ENCODE results near the gene ZNF804A. TPM values are rescaled to one million over a fixed set of nuclear protein-coding genes. Genes with fewer than 3 reads are reported as not detected.
"Not testable (repeated sequence)": the region's sequence is repeated elsewhere in the genome, so short reads cannot be mapped to it uniquely, and the experiment has no call there.

ZNF804A gene
- total and polyA plus RNA-seq, 2 donors = 0.05 to 0.09 TPM

DNA sequence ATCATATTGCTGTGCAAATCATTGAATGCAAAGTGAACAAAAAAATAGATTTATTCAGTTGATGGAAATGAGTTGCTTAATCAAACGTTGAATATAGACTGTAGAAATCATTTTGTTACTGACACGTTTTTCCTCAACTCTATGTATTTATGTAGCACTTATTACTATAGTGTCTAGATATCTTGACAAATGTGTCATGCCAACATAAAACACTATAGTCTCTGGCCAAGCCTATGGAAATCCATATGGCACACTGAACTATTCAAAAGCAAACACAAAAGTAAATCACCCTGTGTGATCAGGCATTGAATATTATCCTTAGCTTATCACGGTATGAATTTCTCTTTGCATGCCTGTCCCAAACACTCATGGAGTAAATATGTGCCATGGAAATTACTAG is 131.3 kb downstream of the ZNF804A start:
- DNase-seq (ENCODE audit: low read depth in 6 of 9, low spot score in 9 of 9) = no peak
- Histone ChIP-seq H3K4me3 (ENCODE audit: low read length in 2 of 2) (no peak overlapping the region), H3K9me3 (ENCODE audit: control insufficient read depth in 2 of 2, insufficient read depth in 1 of 2, low read length in 1 of 2) (no peaks in the 10 kb centered on the region), H3K36me3 (ENCODE audit: control insufficient read depth in 2 of 2, insufficient read depth in 2 of 2, low read length in 1 of 2) (no peaks in the 10 kb centered on the region), H3K27ac (ENCODE audit: low read depth in 1 of 2, low read length in 1 of 2) (no peak overlapping the region), H3K27me3 (ENCODE audit: control insufficient read depth in 2 of 2, insufficient read depth in 1 of 2, low read length in 1 of 2) (no peaks in the 10 kb centered on the region), H3K4me1 (ENCODE audit: control insufficient read depth in 2 of 2, insufficient read depth in 2 of 2, low read length in 2 of 2) (no peaks in the 10 kb centered on the region)
- whole genome bisulfite sequencing = 90% methylated on average over 3 of the region's 3 CpGs

DNA sequence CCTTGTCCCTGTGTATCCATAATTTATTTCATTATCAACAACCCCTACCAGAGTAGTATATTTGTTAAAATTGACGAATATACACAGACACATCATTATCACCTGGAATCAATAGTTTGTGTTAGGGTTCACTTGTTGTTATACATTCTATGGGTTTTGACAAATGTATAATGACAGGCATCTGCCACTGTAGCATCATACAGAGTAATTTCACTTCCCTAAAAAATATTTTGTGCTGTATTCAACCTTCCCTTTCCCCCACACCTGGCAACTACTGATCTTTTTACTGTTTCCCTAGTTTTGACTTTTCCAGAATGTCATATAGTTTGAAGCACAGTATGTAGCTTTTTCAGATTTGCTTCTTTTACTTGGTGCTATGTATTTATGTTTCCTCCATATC is 132.0 kb downstream of the ZNF804A start:
- no peaks in the 10 kb centered on the region for H3K36me3 ChIP-seq (ENCODE audit: control insufficient read depth in 2 of 2, insufficient read depth in 2 of 2, low read length in 1 of 2)
- H3K27ac ChIP-seq (ENCODE audit: low read depth in 1 of 2, low read length in 1 of 2) = no peak overlapping the region
- H3K9me3 ChIP-seq (ENCODE audit: control insufficient read depth in 2 of 2, insufficient read depth in 1 of 2, low read length in 1 of 2) = no peaks in the 10 kb centered on the region
- H3K4me3 ChIP-seq (ENCODE audit: low read length in 2 of 2) = no peak overlapping the region
- H3K4me1 ChIP-seq (ENCODE audit: control insufficient read depth in 2 of 2, insufficient read depth in 2 of 2, low read length in 2 of 2) = no peaks in the 10 kb centered on the region
- no peaks in the 10 kb centered on the region for H3K27me3 ChIP-seq (ENCODE audit: control insufficient read depth in 2 of 2, insufficient read depth in 1 of 2, low read length in 1 of 2)
- DNase-seq (ENCODE audit: low read depth in 6 of 9, low spot score in 9 of 9) = no peak
- WGBS = 93% methylated on average over 1 of the region's 1 CpG

DNA sequence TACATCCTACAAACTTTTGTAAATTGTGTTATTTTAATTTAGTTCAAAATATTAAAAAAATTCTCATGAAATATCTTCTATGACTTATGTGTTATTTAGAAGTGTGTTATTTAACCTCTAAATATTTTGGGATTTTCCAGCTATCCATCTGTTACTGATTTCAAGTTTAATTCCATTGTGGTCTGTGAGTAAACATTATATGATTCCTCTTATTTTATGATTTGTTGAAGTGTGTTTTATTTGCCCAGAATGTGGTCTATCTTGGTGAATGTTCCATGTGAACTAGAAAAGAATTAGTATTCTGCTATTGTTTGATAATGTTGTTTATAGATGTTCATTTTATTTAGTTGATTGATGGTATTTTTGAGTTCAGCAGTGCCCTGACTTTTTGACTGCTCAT is 136.0 kb downstream of the ZNF804A start:
- Histone ChIP-seq H3K9me3 (ENCODE audit: control insufficient read depth in 2 of 2, insufficient read depth in 1 of 2, low read length in 1 of 2) (no peaks in the 10 kb centered on the region), H3K4me1 (ENCODE audit: control insufficient read depth in 2 of 2, insufficient read depth in 2 of 2, low read length in 2 of 2) (no peaks in the 10 kb centered on the region), H3K27ac (ENCODE audit: low read depth in 1 of 2, low read length in 1 of 2) (no peak overlapping the region), H3K36me3 (ENCODE audit: control insufficient read depth in 2 of 2, insufficient read depth in 2 of 2, low read length in 1 of 2) (no peaks in the 10 kb centered on the region), H3K27me3 (ENCODE audit: control insufficient read depth in 2 of 2, insufficient read depth in 1 of 2, low read length in 1 of 2) (no peaks in the 10 kb centered on the region), H3K4me3 (ENCODE audit: low read length in 2 of 2) (no peak overlapping the region)
- no peak for DNase-seq (ENCODE audit: low read depth in 6 of 9, low spot score in 9 of 9)

DNA sequence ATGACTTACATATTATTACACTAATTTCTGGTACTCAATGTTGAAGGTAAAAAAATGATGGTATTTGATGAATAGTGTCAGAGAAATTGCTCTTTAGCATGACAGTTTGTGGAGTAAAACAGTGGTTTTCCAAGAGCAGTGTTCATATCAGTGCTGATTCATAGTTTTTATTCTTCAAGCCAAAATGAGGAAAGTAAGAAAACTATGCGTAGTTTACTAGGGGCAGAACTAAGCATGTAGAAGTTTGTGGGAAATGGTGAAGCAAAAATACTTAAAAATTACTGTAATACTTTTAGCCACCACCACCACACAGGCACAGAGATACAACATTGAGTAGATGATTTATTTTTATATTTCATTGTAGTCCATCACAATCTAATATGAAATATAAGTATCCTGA is 137.3 kb downstream of the ZNF804A start:
- no peaks in the 10 kb centered on the region for H3K27me3 ChIP-seq (ENCODE audit: control insufficient read depth in 2 of 2, insufficient read depth in 1 of 2, low read length in 1 of 2)
- WGBS = 98% methylated on average over 1 of the region's 1 CpG
- no peak for DNase-seq (ENCODE audit: low read depth in 6 of 9, low spot score in 9 of 9)

DNA sequence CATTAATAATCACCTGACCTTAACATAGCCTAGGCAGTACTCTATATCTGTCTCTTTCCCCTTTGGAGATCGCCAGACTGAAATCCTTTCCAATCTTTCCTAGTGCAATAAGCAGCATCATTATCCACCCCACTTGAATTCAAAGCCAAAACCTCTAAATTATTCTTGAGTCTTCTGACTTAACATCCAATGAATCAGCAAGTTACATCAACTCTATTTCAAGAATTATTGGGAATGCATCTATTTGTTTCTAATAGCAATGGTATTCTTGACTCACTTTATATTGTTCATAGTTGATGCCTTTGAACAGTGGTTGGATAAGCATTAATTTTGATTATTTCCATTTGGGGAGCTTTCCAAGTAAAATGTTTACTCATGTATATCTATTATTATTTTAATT is 144.8 kb downstream of the ZNF804A start:
- Histone ChIP-seq H3K4me3 (ENCODE audit: low read length in 2 of 2) (no peak overlapping the region), H3K4me1 (ENCODE audit: control insufficient read depth in 2 of 2, insufficient read depth in 2 of 2, low read length in 2 of 2) (no peaks in the 10 kb centered on the region), H3K36me3 (ENCODE audit: control insufficient read depth in 2 of 2, insufficient read depth in 2 of 2, low read length in 1 of 2) (no peaks in the 10 kb centered on the region), H3K27me3 (ENCODE audit: control insufficient read depth in 2 of 2, insufficient read depth in 1 of 2, low read length in 1 of 2) (no peaks in the 10 kb centered on the region), H3K9me3 (ENCODE audit: control insufficient read depth in 2 of 2, insufficient read depth in 1 of 2, low read length in 1 of 2) (no peaks in the 10 kb centered on the region), H3K27ac (ENCODE audit: low read depth in 1 of 2, low read length in 1 of 2) (no peak overlapping the region)
- DNase-seq (ENCODE audit: low read depth in 6 of 9, low spot score in 9 of 9) = no peak
- 89% methylated on average over 1 of the region's 1 CpG for WGBS

More for the DNA sequence above, 137.3 kb downstream of the ZNF804A start:
- Histone ChIP-seq H3K4me1 (ENCODE audit: control insufficient read depth in 2 of 2, insufficient read depth in 2 of 2, low read length in 2 of 2) (no peaks in the 10 kb centered on the region), H3K9me3 (ENCODE audit: control insufficient read depth in 2 of 2, insufficient read depth in 1 of 2, low read length in 1 of 2) (no peaks in the 10 kb centered on the region), H3K4me3 (ENCODE audit: low read length in 2 of 2) (no peak overlapping the region), H3K27ac (ENCODE audit: low read depth in 1 of 2, low read length in 1 of 2) (no peak overlapping the region), H3K36me3 (ENCODE audit: control insufficient read depth in 2 of 2, insufficient read depth in 2 of 2, low read length in 1 of 2) (no peaks in the 10 kb centered on the region)

DNA sequence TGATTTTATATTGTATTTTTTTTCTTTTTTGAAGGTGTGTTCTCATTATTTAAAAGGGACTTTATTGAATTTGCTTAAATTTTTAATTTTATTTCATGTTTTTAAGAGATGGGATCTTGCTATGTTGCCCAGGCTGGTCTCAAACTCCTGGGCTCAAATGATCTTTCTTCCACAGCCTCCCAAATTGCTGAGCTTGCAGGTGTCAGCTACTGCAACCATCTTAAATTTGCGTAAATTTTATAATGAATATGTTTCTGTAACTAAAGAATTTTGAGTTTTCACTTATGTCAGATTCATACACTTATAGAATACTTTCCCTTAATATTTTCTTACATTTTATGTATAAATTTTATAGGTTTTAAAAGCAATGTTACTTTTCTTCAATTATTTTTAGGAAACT is 157.8 kb downstream of the ZNF804A start:
- Histone ChIP-seq H3K27ac (ENCODE audit: low read depth in 1 of 2, low read length in 1 of 2) (no peak overlapping the region), H3K27me3 (ENCODE audit: control insufficient read depth in 2 of 2, insufficient read depth in 1 of 2, low read length in 1 of 2) (no peaks in the 10 kb centered on the region), H3K4me3 (ENCODE audit: low read length in 2 of 2) (no peak overlapping the region), H3K4me1 (ENCODE audit: control insufficient read depth in 2 of 2, insufficient read depth in 2 of 2, low read length in 2 of 2) (no peaks in the 10 kb centered on the region), H3K9me3 (ENCODE audit: control insufficient read depth in 2 of 2, insufficient read depth in 1 of 2, low read length in 1 of 2) (no peaks in the 10 kb centered on the region), H3K36me3 (ENCODE audit: control insufficient read depth in 2 of 2, insufficient read depth in 2 of 2, low read length in 1 of 2) (no peaks in the 10 kb centered on the region)
- no peak for DNase-seq (ENCODE audit: low read depth in 6 of 9, low spot score in 9 of 9)
- WGBS = 94% methylated on average over 1 of the region's 1 CpG

DNA sequence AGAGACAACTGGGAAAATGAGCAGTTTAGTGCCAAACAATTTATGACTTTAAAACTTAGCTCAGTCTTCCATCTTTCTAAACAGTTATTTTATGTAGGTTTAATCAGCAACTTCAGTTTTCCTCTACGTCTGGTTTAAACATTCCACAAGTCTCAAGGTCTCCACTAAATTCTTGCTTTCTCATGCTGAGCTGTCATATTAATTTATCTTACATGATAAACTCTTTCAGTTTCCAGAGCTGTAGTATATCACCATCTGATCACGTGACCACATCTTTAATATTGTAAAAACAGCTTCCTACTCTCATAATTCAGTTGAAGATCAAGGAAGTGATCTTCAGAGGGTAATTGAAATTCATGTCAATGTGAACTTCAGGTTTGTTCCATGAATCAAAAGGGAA is 158.6 kb downstream of the ZNF804A start:
- H3K4me3 ChIP-seq (ENCODE audit: low read length in 2 of 2) = no peak overlapping the region
- 25% methylated on average over 2 of the region's 2 CpGs for WGBS
- H3K9me3 ChIP-seq (ENCODE audit: control insufficient read depth in 2 of 2, insufficient read depth in 1 of 2, low read length in 1 of 2) = no peaks in the 10 kb centered on the region
- no peak for DNase-seq (ENCODE audit: low read depth in 6 of 9, low spot score in 9 of 9)
- H3K27me3 ChIP-seq (ENCODE audit: control insufficient read depth in 2 of 2, insufficient read depth in 1 of 2, low read length in 1 of 2) = no peaks in the 10 kb centered on the region
- no peaks in the 10 kb centered on the region for H3K36me3 ChIP-seq (ENCODE audit: control insufficient read depth in 2 of 2, insufficient read depth in 2 of 2, low read length in 1 of 2)
- no peak overlapping the region for H3K27ac ChIP-seq (ENCODE audit: low read depth in 1 of 2, low read length in 1 of 2)
- H3K4me1 ChIP-seq (ENCODE audit: control insufficient read depth in 2 of 2, insufficient read depth in 2 of 2, low read length in 2 of 2) = no peaks in the 10 kb centered on the region

DNA sequence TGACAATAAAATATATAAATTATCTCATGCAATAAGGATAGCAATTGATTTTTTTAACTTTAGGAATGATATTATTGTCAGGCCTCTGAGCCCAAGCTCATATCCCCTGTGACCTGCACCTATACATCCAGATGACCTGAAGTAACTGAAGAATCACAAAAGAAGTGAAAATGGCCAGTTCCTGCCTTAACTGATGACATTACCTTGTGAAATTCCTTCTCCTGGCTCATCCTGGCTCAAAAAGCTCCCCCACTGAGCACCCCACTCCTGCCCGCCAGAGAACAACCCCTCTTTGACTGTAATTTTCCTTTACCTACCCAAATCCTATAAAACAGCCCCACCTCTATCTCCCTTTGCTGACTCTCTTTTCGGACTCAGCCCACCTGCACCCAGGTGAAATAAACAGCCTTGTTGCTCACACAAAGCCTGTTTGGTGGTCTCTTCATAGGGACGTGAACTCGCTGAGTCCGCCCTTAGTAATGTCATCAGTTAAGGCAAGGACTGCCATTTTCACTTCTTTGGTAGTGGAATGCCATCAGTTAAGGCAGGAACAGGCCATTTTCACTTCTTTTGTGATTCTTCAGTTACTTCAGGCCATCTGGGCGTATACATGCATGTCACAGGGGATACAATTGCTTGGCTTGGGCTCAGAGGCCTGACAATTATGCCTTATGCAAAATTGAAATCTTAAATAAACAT is 161.4 kb downstream of the ZNF804A start:
- WGBS = 95% methylated on average over 6 of the region's 6 CpGs
- H3K4me1 ChIP-seq (ENCODE audit: control insufficient read depth in 2 of 2, insufficient read depth in 2 of 2, low read length in 2 of 2); DNase-seq (ENCODE audit: low read depth in 6 of 9, low spot score in 9 of 9); H3K36me3 ChIP-seq (ENCODE audit: control insufficient read depth in 2 of 2, insufficient read depth in 2 of 2, low read length in 1 of 2); H3K4me3 ChIP-seq (ENCODE audit: low read length in 2 of 2); H3K27ac ChIP-seq (ENCODE audit: low read depth in 1 of 2, low read length in 1 of 2); H3K27me3 ChIP-seq (ENCODE audit: control insufficient read depth in 2 of 2, insufficient read depth in 1 of 2, low read length in 1 of 2); H3K9me3 ChIP-seq (ENCODE audit: control insufficient read depth in 2 of 2, insufficient read depth in 1 of 2, low read length in 1 of 2): not testable (repeated sequence)

DNA sequence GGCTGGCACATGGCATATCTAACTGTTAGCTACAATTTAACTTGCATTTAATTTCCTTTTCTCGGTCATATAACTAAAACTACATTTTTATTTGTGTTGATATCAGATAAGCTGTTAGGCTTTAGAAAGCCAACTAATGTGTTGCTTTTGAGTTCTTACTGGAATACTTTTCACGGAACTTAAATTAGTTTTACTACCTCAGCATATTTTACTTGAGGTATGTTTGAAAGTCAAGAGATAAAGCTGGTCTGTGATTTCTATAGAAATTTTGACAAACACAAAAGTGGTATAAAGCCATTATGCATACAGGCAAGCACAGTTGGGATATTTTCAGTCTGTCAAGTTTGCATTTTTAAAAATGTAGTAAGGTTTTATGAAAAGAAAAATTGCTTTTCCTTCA is 162.6 kb downstream of the ZNF804A start:
- DNase-seq (ENCODE audit: low read depth in 6 of 9, low spot score in 9 of 9) = no peak
- 92% methylated on average over 2 of the region's 2 CpGs for WGBS
- no peaks in the 10 kb centered on the region for H3K4me1 ChIP-seq (ENCODE audit: control insufficient read depth in 2 of 2, insufficient read depth in 2 of 2, low read length in 2 of 2)
- H3K36me3 ChIP-seq (ENCODE audit: control insufficient read depth in 2 of 2, insufficient read depth in 2 of 2, low read length in 1 of 2) = no peaks in the 10 kb centered on the region
- H3K4me3 ChIP-seq (ENCODE audit: low read length in 2 of 2) = no peak overlapping the region
- no peaks in the 10 kb centered on the region for H3K27me3 ChIP-seq (ENCODE audit: control insufficient read depth in 2 of 2, insufficient read depth in 1 of 2, low read length in 1 of 2)
- H3K27ac ChIP-seq (ENCODE audit: low read depth in 1 of 2, low read length in 1 of 2) = no peak overlapping the region
- no peaks in the 10 kb centered on the region for H3K9me3 ChIP-seq (ENCODE audit: control insufficient read depth in 2 of 2, insufficient read depth in 1 of 2, low read length in 1 of 2)

All from thymus (tissue), 11 donors.